Raji (cell line): ENCODE results near the gene CDK6.
A peak's percentile ranks its signal among the peaks of the same experiment; 100 is the strongest.

ENCODE experiments used
- POLR2A ChIP-seq: IDR thresholded peaks from 2 replicates; pipeline ENCODE4 v1.6.1; 2011; ENCODE audit warnings: low read depth, low read length, control low read depth; ENCODE audit not compliant: insufficient read depth

CDK6 gene

DNA sequence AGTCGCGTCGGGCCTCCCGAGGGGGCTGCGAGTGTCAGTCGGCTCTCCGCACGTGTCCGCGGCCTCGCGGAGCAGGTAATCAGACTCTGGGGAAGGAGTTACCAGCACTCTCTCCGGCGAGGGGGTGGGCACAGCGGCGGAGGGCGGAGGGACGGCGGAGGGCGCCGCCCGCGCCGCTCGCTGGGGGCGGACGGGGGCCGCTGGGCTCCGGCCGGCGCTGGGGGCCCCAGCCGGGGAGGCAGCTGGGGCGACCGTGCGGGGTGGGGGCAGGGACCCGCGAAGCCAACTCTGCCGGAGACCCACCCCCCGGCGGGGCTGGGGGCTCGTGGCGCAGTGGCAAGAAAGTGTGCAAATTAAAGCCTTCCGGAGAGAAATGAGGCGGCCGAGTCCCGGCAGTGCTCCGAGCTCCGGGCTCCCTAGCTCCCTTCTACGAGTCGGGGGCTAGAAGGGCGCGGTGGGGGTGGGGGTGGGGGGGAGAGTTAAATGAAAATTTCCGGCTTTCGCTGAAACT, at the start of gene CDK6:
Gene CDK6 (minus strand): TSS at position 85 of the 511 bp plus-strand sequence. CDS start 3,250 bp downstream, outside the sequence.
- peak; percentile 71 for TF ChIP-seq POLR2A

DNA sequence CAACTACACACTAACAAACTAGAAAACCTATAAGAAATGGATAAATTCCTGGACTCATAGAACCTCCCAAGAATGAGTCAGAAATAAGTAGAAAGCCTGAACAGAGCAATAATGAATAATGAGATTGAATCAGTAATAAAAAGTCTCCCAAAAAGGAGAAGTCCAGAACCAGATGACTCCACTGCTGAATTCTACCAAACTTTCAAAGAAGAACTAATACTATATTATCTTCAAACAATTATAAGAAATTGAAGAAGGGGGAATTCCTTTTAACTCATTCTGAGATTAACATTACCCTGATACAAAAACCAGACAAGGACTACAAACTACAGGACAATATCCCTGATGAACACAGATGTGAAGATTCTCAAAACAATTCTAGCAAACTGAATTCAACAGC, 47.8 kb upstream of the CDK6 start:
- TF ChIP-seq POLR2A: no peak

DNA sequence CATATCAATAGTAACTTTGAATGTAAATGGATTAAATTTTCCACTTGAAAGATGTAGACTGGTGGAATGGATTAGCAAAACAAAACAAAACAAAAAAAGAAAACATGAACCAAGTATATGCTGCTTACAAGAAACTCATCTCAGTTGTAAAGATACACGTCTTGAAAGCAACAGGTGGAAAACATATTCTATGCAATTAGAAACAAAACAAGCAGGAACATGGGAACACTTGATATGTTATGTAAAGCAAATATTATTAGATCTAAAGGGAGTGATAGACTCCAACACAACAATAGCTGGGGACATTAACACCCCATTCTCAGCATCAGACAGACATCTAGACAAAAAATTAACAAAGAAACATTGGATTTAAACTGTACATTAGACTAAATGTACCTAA, 46.4 kb upstream of the CDK6 start:
- no peak for TF ChIP-seq POLR2A

GRCh38 chr7:92881091-92881485, 44.7 kb upstream of the CDK6 start:
- TF ChIP-seq POLR2A: no peak

GRCh38 chr7:92880212-92881090, 44.1 kb upstream of the CDK6 start:
- no peak for TF ChIP-seq POLR2A

GRCh38 chr7:92877367-92877766, 41.0 kb upstream of the CDK6 start:
- no peak for TF ChIP-seq POLR2A

DNA sequence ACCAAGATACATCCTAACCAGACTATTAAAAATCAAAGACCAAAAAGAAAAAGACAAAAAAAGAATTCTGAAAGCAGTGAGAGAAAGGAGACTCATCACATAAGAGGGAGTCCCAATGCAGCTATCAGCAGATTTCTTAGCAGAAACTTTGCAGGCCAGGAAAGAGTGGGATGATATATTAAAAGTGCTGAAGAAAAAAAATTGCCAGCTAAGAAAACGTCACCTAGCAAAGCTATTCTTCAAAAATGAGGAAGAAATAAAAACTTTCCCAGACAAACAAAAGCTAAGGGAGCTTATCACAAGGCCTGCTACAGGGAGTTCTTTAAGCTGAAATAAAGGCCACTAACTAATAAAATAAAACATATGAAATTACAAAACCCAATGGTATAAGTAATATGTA, 40.5 kb upstream of the CDK6 start:
- TF ChIP-seq POLR2A: no peak

DNA sequence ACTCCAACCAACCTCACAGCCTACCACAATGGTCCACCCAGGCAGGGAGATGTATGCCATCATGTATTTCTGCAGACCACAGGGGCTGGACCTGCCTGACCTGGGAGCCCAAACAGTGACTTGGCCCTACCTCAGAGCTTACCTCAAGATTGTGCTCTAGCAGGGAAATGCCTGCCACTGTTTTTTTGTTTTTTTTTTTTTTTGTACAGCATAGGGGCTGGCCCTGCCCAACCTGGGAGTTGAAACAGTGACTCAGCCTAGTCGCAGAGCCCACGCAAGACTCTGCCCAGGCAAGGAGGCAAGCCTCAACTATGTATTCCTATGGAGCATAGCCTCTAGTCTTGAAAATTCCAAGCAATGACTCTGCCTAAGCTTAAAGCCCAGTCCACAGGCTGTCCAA, 39.3 kb upstream of the CDK6 start:
- TF ChIP-seq POLR2A: no peak

- TF ChIP-seq POLR2A: no peak
Measured at GRCh38 chr7:92875173-92875572, 38.8 kb upstream of the CDK6 start.

DNA sequence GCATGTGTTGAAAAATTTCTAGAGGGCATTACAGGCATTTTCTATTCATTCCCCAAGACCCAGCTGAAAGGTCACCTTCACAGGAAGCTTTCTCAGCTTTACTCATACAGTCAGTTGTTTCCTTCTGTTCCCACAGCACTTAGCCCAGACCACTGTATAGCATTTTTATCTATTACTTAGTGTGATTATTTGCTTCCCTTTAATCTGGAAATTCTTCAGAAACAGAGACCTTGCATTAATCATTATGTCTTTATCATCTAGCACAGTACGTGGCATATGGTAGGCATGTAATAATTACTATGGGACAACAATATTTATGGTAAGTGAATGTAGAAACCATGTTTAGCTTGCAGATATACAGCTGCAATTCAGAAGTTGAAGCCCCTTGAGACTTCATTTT, 38.2 kb upstream of the CDK6 start:
- TF ChIP-seq POLR2A: no peak

GRCh38 chr7:92873776-92874175, 37.4 kb upstream of the CDK6 start:
- no peak for TF ChIP-seq POLR2A

GRCh38 chr7:92872701-92873100, 36.3 kb upstream of the CDK6 start:
- TF ChIP-seq POLR2A: no peak

DNA sequence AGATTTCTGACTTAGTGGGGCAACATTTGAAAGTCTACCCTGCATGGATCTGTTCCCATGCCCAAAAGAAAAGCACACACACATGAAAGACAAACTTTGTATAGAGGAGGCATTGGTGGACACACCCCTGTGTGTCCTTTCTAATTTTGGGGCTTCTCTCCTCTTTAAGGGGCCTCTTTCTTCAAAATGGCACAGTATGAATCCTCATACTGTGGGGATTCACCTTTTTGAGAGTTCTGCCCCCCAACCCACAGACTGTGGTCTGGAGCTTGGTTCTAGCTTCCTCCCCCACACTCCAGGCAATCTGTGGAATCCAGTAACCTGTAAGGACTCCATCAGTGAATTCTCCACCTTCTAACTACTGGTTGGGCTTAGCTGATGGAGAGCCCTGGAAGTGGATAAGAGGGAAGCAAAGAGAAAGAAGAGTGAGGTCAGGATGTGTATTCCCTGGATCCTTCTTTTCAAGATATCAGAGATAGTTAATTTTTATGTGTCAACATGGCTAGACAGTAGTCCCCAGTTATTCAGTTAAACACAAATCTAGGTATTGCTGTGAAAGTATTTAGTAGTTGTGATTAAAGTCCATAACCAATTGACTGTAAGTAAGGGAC, 32.4 kb upstream of the CDK6 start:
- TF ChIP-seq POLR2A: no peak

GRCh38 chr7:92856436-92856835, 20.1 kb upstream of the CDK6 start:
- no peak for TF ChIP-seq POLR2A

DNA sequence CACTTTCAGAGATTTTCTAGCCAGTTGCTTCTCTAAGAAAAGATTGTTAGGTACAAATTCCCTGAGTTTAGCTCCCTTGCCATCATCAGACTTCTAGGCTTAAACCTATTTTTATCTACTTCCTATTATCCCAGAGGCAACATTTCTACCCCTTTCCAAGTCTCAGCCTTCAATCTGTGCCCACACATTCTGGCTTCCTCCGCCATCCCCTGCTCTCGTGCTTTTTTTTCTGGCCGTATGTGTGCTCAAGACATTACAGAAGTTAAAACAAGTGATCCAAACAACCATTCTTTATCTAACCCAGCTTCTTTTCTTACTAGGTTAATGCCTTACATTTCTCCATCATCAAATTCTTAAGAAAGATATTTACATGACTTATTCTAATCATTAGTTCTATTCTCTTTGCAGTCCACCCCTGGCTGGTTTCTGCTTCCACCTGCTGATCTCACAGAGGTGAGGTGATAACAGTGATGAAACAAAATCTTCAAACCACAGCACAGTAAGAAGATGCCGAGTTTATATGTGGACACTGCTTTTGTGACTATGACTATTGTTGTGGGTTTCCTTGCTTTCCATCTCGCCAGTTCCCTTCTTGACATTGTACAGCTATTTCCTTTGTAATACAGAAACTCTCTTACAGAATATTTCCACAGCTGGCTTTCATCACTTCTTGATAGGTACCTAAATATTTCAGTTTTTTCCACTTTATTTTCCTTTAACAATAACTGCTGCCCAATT, 18.3 kb upstream of the CDK6 start:
- no peak for TF ChIP-seq POLR2A

GRCh38 chr7:92851732-92852131, 15.4 kb upstream of the CDK6 start:
- no peak for TF ChIP-seq POLR2A
